Activated T-cell treated with anti-CD3 and anti-CD28 coated beads for 1 hour (primary cell): Measurements from ENCODE around the gene MTMR2.

Source experiments
- DNase-seq: peaks from one replicate; pipeline ENCODE4 v3.0.0-alpha.2; 2020; ENCODE audit warnings: low read depth

The MTMR2 gene

GRCh38 chr11:95918056-95918455, 5.9 kb downstream of the MTMR2 start:
- no peak for DNase-seq

- no peak for DNase-seq
Measured at GRCh38 chr11:95917193-95918036, 6.5 kb downstream of the MTMR2 start.

GRCh38 chr11:95916049-95916448, 7.9 kb downstream of the MTMR2 start:
- DNase-seq = no peak

- no peak for DNase-seq
Measured at GRCh38 chr11:95915051-95915450, 8.9 kb downstream of the MTMR2 start.

GRCh38 chr11:95913830-95914615, 9.9 kb downstream of the MTMR2 start:
- DNase-seq = no peak

GRCh38 chr11:95912902-95913560, 10.9 kb downstream of the MTMR2 start:
- DNase-seq = no peak

GRCh38 chr11:95911369-95911759, 12.5 kb downstream of the MTMR2 start:
- no peak for DNase-seq

- no peak for DNase-seq
Measured at GRCh38 chr11:95910638-95911368, 13.1 kb downstream of the MTMR2 start.

GRCh38 chr11:95908826-95909225, 15.1 kb downstream of the MTMR2 start:
- DNase-seq = no peak

- no peak for DNase-seq
Measured at GRCh38 chr11:95907476-95907875, 16.4 kb downstream of the MTMR2 start.

- DNase-seq = no peak
Measured at GRCh38 chr11:95904009-95904650, 19.8 kb downstream of the MTMR2 start.

GRCh38 chr11:95898782-95899181, 25.1 kb downstream of the MTMR2 start:
- DNase-seq = no peak

GRCh38 chr11:95897731-95898130, 26.2 kb downstream of the MTMR2 start:
- no peak for DNase-seq

GRCh38 chr11:95895815-95896214, 28.1 kb downstream of the MTMR2 start:
- DNase-seq = no peak

GRCh38 chr11:95892892-95893570, 30.9 kb downstream of the MTMR2 start:
- no peak for DNase-seq

- DNase-seq = no peak
Measured at GRCh38 chr11:95892492-95892891, 31.4 kb downstream of the MTMR2 start.

- no peak for DNase-seq
Measured at GRCh38 chr11:95891423-95892170, 32.3 kb downstream of the MTMR2 start.

GRCh38 chr11:95888852-95889251, 35.1 kb downstream of the MTMR2 start:
- DNase-seq = no peak

GRCh38 chr11:95888439-95888838, 35.5 kb downstream of the MTMR2 start:
- no peak for DNase-seq

- no peak for DNase-seq
Measured at GRCh38 chr11:95886462-95886861, 37.4 kb downstream of the MTMR2 start.
